Brain microvascular endothelial cell (primary cell): ENCODE measurements around the gene CTBS.
A peak's percentile ranks its signal among the peaks of the same experiment; 100 is the strongest.

Experiments
- DNase-seq: peaks from one replicate; pipeline ENCODE4 v3.0.0-alpha.2; 2020
- H3K27ac ChIP-seq: fragments of 250-450 bp; sonication (Bioruptor Pico); 2 replicates; pipeline ENCODE4 v1.5.1; 2020; ENCODE audit warnings: mild to moderate bottlenecking, moderate library complexity
- H3K27me3 ChIP-seq: fragments of 250-450 bp; sonication (Bioruptor Pico); replicated peaks from 2 replicates; pipeline ENCODE4 v1.5.1; 2020; ENCODE audit warnings: mild to moderate bottlenecking
- H3K36me3 ChIP-seq: fragments of 250-450 bp; sonication (Bioruptor Pico); replicated peaks from 2 replicates; pipeline ENCODE4 v1.5.1; 2020; ENCODE audit warnings: mild to moderate bottlenecking
- H3K4me3 ChIP-seq: 2 replicates; pipeline ENCODE4 v1.5.1; 2011; ENCODE audit warnings: low read depth, mild to moderate bottlenecking, control low read depth, low read length, moderate library complexity
- in situ Hi-C: cut with HindIII; loops from 2 replicates; pipeline ENCODE4 v1.10.0; 2017; ENCODE audit warnings: low sequenced_read_pairs, low pct_ligation_motif_present
- TF ChIP-seq, protein P1 (sequence below): IDR thresholded peaks from 2 replicates; pipeline ENCODE4 v1.5.1; 2011; ENCODE audit warnings: low read depth, mild to moderate bottlenecking, moderate library complexity, low read length, control low read depth, inconsistent platforms; ENCODE audit errors: missing control alignments

CTBS gene

DNA sequence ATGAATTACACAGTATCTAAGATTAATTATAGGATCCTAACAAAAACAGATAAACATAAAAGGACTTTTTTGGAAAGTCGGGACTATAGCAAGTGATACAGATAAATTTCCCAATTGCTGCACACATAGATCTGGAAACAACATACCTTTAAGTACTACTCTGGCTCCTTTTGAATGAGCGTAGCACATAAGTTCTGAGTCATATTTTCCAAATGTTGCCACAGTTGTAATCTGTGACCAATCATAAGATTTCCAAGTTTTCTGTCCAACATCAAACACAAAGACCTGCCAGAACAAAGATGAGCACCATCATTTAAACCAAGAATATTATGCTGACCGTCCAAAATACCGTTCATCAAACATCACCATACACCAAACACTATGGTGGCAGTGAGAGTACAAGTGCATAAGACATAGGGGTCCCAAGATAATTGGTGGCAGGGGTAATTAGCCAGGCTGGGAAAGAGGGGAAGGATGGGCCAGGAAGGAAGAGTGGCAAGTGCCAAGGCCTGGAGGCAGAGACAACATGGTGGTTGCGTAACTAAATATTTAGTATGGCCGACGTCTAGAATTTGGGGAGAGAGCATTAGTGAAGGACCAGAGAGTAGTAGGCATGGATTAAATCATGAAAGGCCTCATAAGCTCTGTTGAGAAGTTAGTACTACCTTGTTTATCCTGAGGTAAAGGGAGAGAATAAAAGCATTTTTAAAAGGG is 3.6 kb downstream of the CTBS start:
- no peak overlapping the region for H3K4me3 ChIP-seq
- in situ Hi-C loops, result no loop called here
- TF ChIP-seq, protein P1, sequence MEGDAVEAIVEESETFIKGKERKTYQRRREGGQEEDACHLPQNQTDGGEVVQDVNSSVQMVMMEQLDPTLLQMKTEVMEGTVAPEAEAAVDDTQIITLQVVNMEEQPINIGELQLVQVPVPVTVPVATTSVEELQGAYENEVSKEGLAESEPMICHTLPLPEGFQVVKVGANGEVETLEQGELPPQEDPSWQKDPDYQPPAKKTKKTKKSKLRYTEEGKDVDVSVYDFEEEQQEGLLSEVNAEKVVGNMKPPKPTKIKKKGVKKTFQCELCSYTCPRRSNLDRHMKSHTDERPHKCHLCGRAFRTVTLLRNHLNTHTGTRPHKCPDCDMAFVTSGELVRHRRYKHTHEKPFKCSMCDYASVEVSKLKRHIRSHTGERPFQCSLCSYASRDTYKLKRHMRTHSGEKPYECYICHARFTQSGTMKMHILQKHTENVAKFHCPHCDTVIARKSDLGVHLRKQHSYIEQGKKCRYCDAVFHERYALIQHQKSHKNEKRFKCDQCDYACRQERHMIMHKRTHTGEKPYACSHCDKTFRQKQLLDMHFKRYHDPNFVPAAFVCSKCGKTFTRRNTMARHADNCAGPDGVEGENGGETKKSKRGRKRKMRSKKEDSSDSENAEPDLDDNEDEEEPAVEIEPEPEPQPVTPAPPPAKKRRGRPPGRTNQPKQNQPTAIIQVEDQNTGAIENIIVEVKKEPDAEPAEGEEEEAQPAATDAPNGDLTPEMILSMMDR, result no peak
- no peak overlapping the region for H3K27ac ChIP-seq
- H3K36me3 ChIP-seq, result peaks cover 3% of the 10 kb centered on the region
- DNase-seq, result no peak
- no peaks in the 10 kb centered on the region for H3K27me3 ChIP-seq

DNA sequence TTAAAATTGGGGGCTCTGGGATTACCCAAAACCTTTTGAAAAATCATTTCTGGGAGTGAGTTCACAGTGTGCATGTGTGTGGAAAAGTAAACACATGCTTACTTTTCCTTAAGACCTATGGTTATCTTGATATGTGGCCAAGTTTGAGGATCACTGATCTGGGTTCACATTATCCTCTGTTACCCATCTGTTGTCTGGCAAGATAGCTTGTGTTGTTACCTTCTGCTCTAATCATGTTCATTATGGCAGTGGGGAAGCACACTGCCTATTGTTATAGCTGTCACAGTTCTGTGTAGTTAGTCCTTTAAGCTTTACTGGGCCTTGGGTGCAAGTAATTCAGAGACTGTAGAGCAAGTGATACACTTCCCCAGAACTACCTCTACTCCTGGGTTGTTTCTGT is 5.0 kb downstream of the CTBS start:
- in situ Hi-C loops, result no loop called here
- Histone ChIP-seq H3K27me3 (no peaks in the 10 kb centered on the region), H3K4me3 (no peak overlapping the region), H3K27ac (no peak overlapping the region), H3K36me3 (peaks cover 3% of the 10 kb centered on the region)
- TF ChIP-seq, protein P1, result no peak
- no peak for DNase-seq

GRCh38 chr1:84550826-84551225 is 23.4 kb downstream of the CTBS start:
- TF ChIP-seq, protein P1, result no peak
- Histone ChIP-seq H3K27me3 (no peaks in the 10 kb centered on the region), H3K4me3 (no peak overlapping the region), H3K27ac (no peak overlapping the region), H3K36me3 (peaks cover 1% of the 10 kb centered on the region)
- in situ Hi-C loops, result no loop called here
- no peak for DNase-seq

DNA sequence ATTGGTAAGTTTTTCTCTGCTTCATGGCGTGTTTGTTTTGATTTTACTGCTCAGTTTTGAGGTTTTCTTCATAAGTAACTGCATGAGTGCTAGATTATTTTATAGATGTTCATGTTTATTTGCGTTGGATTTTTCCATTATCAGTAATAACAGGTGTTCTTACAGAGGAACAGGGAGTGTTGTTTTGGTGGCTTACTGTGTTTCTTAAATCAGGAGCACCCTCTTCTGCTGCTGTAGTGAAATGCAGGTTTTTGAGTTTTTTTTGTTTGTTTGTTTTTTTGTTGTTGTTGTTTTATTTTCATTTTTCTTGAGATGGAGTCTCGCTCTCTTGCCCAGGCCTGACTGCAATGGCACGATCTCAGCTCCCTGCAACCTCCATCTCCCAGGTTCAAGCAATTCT is 32.6 kb downstream of the CTBS start:
- no peaks in the 10 kb centered on the region for H3K36me3 ChIP-seq
- in situ Hi-C loops, result no loop called here
- TF ChIP-seq, protein P1, result no peak
- no peaks in the 10 kb centered on the region for H3K27me3 ChIP-seq
- no peak overlapping the region for H3K27ac ChIP-seq
- H3K4me3 ChIP-seq, result no peak overlapping the region
- no peak for DNase-seq

DNA sequence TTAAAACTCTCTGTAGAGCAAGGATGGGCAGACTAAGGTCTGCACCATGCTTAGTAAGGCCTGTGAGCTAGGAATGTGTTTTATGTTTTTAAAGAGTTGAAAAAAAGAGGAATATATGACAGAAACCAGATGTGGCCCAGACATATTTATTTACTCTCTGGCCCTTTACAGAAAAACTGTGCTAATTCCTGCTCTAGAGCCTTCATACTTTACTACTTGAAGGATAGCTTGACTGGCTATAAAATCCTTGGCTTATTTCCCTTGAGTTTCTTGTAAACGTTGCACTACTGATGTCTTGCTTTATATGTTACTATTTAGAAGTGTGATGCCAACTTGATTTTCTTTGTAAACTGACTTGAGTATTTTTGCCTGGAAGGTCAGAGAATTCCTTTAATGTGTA is 33.5 kb downstream of the CTBS start:
- TF ChIP-seq, protein P1, result no peak
- in situ Hi-C loops, result no loop called here
- Histone ChIP-seq H3K27me3 (no peaks in the 10 kb centered on the region), H3K36me3 (no peaks in the 10 kb centered on the region), H3K4me3 (no peak overlapping the region), H3K27ac (no peak overlapping the region)
- no peak for DNase-seq

- peak; percentile 4 for DNase-seq
- H3K36me3 ChIP-seq, result no peaks in the 10 kb centered on the region
- H3K27me3 ChIP-seq, result no peaks in the 10 kb centered on the region
- TF ChIP-seq, protein P1, result no peak
- no peak overlapping the region for H3K27ac ChIP-seq
- in situ Hi-C loops, result no loop called here
- no peak overlapping the region for H3K4me3 ChIP-seq
Observed at GRCh38 chr1:84539972-84540371, 34.3 kb downstream of the CTBS start.
